GM21825 (cell line): ENCODE data around the gene ITGAD.
"Not testable (repeated sequence)": the region's sequence is repeated elsewhere in the genome, so short reads cannot be mapped to it uniquely, and the experiment has no call there.

Experiments
- ATAC-seq: cut with Tn5 transposase; IDR thresholded peaks from one replicate; pipeline ENCODE4 v1.9.1; 2021; ENCODE audit warnings: mild to moderate bottlenecking, moderate library complexity; ENCODE audit not compliant: unreplicated experiment

Gene ITGAD

GRCh38 chr16:31403590-31404352 lies 10.6 kb downstream of the ITGAD start:
- no peak for ATAC-seq

DNA sequence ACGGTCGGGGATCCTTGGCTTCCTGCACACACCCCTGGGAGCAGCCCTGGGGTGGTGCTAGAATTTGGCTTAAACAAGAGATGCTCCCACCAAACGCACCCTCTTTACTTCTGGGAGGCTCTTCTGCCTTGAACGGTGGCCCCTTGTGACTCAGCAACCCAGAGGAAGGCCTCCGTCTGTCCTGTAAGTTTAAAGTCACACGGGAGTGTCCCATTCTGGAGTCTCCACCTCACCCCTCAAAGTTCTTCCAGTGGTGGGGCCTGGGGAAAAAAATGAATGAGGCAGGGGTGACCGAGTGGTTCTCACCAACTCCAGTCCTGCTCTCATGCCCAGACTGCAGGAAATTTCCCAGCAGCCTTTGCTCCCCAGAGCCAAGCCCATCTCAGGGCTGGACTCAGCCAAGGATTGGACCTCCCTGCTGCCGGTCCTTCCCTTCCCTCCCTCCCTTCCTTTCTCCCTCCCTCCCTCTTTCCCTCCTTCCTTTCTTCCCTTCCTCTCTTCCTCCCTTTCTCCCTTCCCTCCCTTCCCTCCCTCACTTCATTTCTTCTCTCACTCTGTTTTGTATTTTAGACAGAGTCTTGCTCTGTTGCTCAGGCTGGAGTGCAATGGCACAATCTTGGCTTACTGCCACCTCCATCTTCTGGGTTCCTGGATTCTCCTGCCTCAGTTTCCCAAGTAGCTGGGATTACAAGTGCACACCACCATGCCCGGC lies 11.4 kb downstream of the ITGAD start:
- ATAC-seq, result no peak

DNA sequence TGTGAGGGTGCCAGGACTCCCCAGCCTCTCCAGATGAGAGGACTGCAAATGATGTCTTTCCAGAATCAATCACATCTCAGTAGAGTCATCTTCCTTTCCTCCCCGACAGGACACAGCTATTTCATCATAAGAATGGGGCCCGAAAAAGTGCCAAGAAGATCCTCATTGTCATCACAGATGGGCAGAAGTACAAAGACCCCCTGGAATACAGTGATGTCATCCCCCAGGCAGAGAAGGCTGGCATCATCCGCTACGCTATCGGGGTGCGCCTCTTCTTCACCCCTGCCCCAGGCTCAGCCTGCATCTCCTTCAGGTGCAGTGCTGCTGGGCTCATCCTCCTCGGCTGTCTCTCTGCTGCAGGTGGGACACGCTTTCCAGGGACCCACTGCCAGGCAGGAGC lies 14.3 kb downstream of the ITGAD start:
- no peak for ATAC-seq

GRCh38 chr16:31409433-31409832 lies 16.3 kb downstream of the ITGAD start:
- no peak for ATAC-seq

- ATAC-seq, result no peak
These were observed 16.9 kb downstream of the ITGAD start for GRCh38 chr16:31410082-31410481.

DNA sequence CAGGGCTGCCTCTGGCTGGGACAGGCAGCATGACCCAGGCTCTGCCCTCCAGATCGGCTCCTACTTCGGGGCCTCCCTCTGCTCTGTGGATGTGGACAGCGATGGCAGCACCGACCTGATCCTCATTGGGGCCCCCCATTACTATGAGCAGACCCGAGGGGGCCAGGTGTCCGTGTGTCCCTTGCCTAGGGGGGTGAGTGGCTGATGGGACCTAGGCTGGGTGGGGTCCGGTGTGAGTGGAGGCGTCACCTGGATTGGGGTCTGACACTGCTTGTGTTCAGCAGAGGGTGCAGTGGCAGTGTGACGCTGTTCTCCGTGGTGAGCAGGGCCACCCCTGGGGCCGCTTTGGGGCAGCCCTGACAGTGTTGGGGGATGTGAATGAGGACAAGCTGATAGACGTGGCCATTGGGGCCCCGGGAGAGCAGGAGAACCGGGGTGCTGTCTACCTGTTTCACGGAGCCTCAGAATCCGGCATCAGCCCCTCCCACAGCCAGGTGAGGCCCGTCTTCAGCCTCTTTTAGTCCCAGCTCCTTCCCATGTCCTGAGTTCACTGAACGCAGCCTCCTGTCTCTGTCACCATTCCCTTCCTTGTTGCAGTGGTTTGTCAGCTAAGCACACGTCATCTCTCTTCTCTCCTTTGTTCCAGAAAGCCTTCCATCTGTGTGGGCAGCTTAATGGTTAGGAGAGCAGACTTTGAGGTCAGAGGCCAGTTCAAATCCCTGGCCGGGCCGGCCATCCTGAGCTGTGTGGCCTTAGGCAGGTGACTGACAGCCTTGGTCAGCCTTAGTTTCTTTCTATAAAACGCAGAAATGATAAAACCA lies 18.1 kb downstream of the ITGAD start:
- ATAC-seq, result no peak

GRCh38 chr16:31412750-31413149 lies 19.6 kb downstream of the ITGAD start:
- no peak for ATAC-seq

DNA sequence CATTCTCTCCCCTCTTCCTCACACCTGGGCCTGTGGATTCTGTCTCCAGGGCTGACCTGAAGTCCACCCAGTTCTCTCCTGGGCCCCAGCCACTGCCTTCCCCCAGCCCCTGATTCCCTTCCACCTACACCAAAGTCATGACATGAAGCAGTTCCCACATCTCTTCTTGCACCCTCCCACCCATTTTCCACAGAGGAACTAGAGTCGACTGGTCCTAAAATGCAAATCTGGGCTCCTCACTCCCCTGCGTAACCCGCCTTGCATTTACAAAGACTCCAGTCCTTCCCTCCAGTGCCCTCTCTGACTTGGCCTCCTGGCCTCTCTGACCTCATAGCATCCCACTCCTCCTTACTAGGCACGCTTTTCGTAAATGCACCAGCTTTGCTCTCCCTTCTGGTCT lies 20.2 kb downstream of the ITGAD start:
- no peak for ATAC-seq

- no peak for ATAC-seq
These were observed 20.8 kb downstream of the ITGAD start for GRCh38 chr16:31413943-31414342.

- no peak for ATAC-seq
These were observed 21.6 kb downstream of the ITGAD start for GRCh38 chr16:31414706-31415105.

DNA sequence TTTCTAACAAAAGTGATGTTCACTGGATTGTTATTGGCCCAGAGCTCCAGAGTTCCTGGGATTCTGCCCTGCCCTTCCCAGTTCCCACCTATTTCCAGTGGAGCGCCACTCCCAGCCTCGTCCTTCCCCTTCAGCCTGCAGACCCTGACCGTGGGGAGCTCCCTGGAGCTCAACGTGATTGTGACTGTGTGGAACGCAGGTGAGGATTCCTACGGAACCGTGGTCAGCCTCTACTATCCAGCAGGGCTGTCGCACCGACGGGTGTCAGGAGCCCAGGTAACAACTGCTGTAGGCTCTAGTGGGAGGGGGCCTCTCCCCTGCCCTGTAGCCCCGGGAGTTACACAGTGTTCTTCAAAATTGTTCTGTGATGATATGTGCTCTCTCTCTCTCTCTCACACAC lies 23.2 kb downstream of the ITGAD start:
- no peak for ATAC-seq

DNA sequence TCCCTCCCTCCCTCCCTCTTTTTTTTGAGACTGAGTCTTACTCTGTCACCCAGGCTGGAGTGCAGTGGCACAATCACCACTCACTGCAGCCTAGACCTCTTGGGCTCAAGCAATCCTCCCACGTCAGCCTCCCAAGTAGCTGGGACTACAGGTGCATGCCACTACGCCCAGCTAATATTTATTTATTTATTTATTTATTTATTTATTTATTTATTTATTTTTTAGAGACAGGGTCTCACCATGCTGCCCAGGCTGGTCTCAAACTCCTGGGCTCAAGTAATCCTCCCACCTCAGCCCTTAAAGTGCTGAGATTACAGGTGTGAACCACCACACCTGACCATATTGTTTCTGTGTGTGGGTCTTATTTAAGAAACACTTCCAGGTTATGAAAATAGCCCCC lies 23.9 kb downstream of the ITGAD start:
- ATAC-seq, result not testable (repeated sequence)

GRCh38 chr16:31417916-31418315 lies 24.8 kb downstream of the ITGAD start:
- ATAC-seq, result no peak

DNA sequence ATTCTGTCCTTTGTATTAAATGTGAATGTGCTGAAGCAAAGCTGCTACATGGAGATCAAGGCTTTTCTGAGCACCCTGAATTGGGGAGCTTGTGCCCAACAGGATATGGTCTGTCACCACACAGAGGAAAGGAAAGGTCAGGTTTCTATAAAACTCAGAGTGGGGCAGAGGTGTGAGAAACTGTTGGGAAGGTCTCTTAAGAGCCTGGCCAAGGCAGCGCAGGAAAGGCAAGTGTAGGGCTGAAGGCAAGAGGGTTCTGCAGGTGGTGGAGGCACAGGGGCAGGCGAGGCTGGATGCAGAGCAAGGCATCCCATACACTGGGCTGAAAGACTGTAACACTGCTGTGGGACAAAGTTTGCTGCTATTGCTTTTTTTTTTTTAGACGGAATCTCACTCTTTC lies 26.9 kb downstream of the ITGAD start:
- no peak for ATAC-seq

- no peak for ATAC-seq
These were observed 28.5 kb downstream of the ITGAD start for GRCh38 chr16:31421587-31421986.

DNA sequence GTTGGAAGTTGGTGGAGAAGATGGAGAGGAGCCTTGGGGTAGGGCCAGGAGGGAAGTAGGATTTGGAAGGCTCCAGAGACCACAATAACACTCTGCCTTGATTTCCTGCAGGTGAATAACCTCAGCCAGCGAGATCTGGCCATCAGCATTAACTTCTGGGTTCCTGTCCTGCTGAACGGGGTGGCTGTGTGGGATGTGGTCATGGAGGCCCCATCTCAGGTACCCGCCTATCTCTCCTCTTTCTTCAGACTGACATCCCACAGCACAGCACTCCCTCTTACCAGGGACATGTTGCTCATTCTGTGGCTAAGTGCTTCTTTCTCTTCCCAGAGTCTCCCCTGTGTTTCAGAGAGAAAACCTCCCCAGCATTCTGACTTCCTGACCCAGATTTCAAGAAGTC lies 30.1 kb downstream of the ITGAD start:
- no peak for ATAC-seq

- no peak for ATAC-seq
These were observed 30.7 kb downstream of the ITGAD start for GRCh38 chr16:31423801-31424200.

GRCh38 chr16:31427441-31428278 lies 34.5 kb downstream of the ITGAD start:
- no peak for ATAC-seq

- ATAC-seq, result no peak
These were observed 35.1 kb downstream of the ITGAD start, which contains the start of gene COX6A2 for GRCh38 chr16:31428279-31428597. Gene COX6A2, minus strand, starts transcription at chr16:31428360. Its CDS starts 35 bp downstream, at chr16:31428325.

DNA sequence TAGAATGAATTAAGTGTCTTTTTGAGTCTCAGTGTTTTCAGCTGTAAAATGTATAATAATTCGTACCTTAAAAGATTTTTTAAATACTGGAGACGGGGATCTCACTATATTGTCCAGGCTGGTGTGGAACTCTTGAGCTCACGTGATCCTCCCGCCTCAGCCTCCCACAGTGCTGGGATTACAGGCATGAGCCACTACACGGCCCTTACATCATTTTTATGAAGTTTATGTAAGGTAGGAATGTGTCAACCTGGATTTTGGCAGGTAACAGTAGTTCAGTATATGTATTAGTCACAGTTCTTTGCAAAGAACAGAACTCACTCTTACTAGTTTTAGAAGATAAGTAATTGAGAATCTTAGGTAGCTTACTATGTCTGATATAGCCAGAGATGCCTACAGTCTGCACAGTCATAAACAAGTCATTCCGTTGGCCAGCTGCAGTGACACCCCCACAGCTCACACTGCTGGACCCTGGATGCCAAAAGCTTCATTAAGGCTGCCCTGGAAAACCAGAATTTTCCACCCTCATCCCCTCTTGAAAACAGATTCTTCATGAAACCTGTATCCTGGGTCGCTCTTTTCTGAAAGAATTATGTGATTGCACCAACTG lies 35.6 kb downstream of the ITGAD start:
- ATAC-seq, result no peak
